Measurements from ENCODE around the gene NECTIN1. TPM values are rescaled to one million over a fixed set of nuclear protein-coding genes. Genes with fewer than 3 reads are reported as not detected.

NECTIN1 gene
- total RNA-seq, 1 experiment from 2014 or later = 61.7 TPM

GRCh38 chr11:119716582-119717498, 12.2 kb downstream of the NECTIN1 start:
- no peak overlapping the region for H3K4me3 ChIP-seq
- H3K4me1 ChIP-seq = peaks cover 72% of the 10 kb centered on the region
- peak overlapping the region; percentile 65 for H3K27ac ChIP-seq
- peaks cover 14% of the 10 kb centered on the region; the same call in 1 of the 2 replicates for H3K36me3 ChIP-seq
- no peaks in the 10 kb centered on the region for H3K9me3 ChIP-seq (replicated peaks)
- DNase-seq = no peak
- H3K27me3 ChIP-seq = no peaks in the 10 kb centered on the region

GRCh38 chr11:119714590-119714989, 14.4 kb downstream of the NECTIN1 start:
- no peak for DNase-seq
- no peaks in the 10 kb centered on the region for H3K27me3 ChIP-seq
- H3K4me1 ChIP-seq = peaks cover 56% of the 10 kb centered on the region
- no peak overlapping the region for H3K27ac ChIP-seq
- no peak overlapping the region for H3K4me3 ChIP-seq
- H3K9me3 ChIP-seq (replicated peaks) = no peaks in the 10 kb centered on the region
- H3K36me3 ChIP-seq = peaks cover 5% of the 10 kb centered on the region; the same call in 1 of the 2 replicates

- Histone ChIP-seq H3K36me3 (peaks cover 3% of the 10 kb centered on the region; the same call in 1 of the 2 replicates), H3K27me3 (no peaks in the 10 kb centered on the region), H3K4me1 (peaks cover 55% of the 10 kb centered on the region), H3K4me3 (no peak overlapping the region), H3K9me3 (replicated peaks) (no peaks in the 10 kb centered on the region), H3K27ac (no peak overlapping the region)
- no peak for DNase-seq
These were observed 14.8 kb downstream of the NECTIN1 start for GRCh38 chr11:119714189-119714588.

GRCh38 chr11:119713359-119714040, 15.5 kb downstream of the NECTIN1 start:
- Histone ChIP-seq H3K9me3 (replicated peaks) (no peaks in the 10 kb centered on the region), H3K4me3 (no peak overlapping the region), H3K27ac (no peak overlapping the region), H3K36me3 (no peaks in the 10 kb centered on the region; the same call in 1 of the 2 replicates), H3K27me3 (no peaks in the 10 kb centered on the region), H3K4me1 (peaks cover 51% of the 10 kb centered on the region)
- DNase-seq = no peak

- H3K9me3 ChIP-seq (replicated peaks) = no peaks in the 10 kb centered on the region
- no peak for DNase-seq
These were observed 16.3 kb downstream of the NECTIN1 start for GRCh38 chr11:119712459-119713358.

GRCh38 chr11:119712006-119712405, 17.0 kb downstream of the NECTIN1 start:
- Histone ChIP-seq H3K4me1 (peaks cover 36% of the 10 kb centered on the region), H3K27me3 (no peaks in the 10 kb centered on the region), H3K27ac (no peak overlapping the region), H3K9me3 (replicated peaks) (no peaks in the 10 kb centered on the region), H3K4me3 (no peak overlapping the region), H3K36me3 (no peaks in the 10 kb centered on the region; the same call in 1 of the 2 replicates)
- no peak for DNase-seq

More at GRCh38 chr11:119712459-119713358, 16.3 kb downstream of the NECTIN1 start:
- Histone ChIP-seq H3K27me3 (no peaks in the 10 kb centered on the region), H3K4me3 (no peak overlapping the region), H3K4me1 (peaks cover 43% of the 10 kb centered on the region), H3K36me3 (no peaks in the 10 kb centered on the region; the same call in 1 of the 2 replicates), H3K27ac (no peak overlapping the region)

- DNase-seq = no peak
- H3K4me1 ChIP-seq = peaks cover 31% of the 10 kb centered on the region
- no peaks in the 10 kb centered on the region for H3K27me3 ChIP-seq
- no peaks in the 10 kb centered on the region; the same call in 1 of the 2 replicates for H3K36me3 ChIP-seq
- no peak overlapping the region for H3K27ac ChIP-seq
- H3K9me3 ChIP-seq (replicated peaks) = no peaks in the 10 kb centered on the region
- no peak overlapping the region for H3K4me3 ChIP-seq
These were observed 17.5 kb downstream of the NECTIN1 start for GRCh38 chr11:119711476-119711875.

GRCh38 chr11:119710417-119710816, 18.6 kb downstream of the NECTIN1 start:
- peaks cover 27% of the 10 kb centered on the region for H3K4me1 ChIP-seq
- H3K9me3 ChIP-seq (replicated peaks) = no peaks in the 10 kb centered on the region
- no peak for DNase-seq
- H3K27me3 ChIP-seq = no peaks in the 10 kb centered on the region
- H3K27ac ChIP-seq = no peak overlapping the region
- H3K4me3 ChIP-seq = no peak overlapping the region
- no peaks in the 10 kb centered on the region; the same call in 1 of the 2 replicates for H3K36me3 ChIP-seq

- peaks cover 24% of the 10 kb centered on the region for H3K4me1 ChIP-seq
- peaks cover 3% of the 10 kb centered on the region; the same call in 1 of the 2 replicates for H3K36me3 ChIP-seq
- H3K4me3 ChIP-seq = no peak overlapping the region
- H3K27ac ChIP-seq = no peak overlapping the region
- DNase-seq = peak; percentile 88 to 94
- H3K9me3 ChIP-seq (replicated peaks) = no peaks in the 10 kb centered on the region
- H3K27me3 ChIP-seq = no peaks in the 10 kb centered on the region
These were observed 19.2 kb downstream of the NECTIN1 start for GRCh38 chr11:119709638-119710346.

GRCh38 chr11:119709171-119709570, 19.8 kb downstream of the NECTIN1 start:
- Histone ChIP-seq H3K36me3 (peaks cover 3% of the 10 kb centered on the region; the same call in 1 of the 2 replicates), H3K4me3 (no peak overlapping the region), H3K4me1 (peaks cover 21% of the 10 kb centered on the region), H3K27me3 (no peaks in the 10 kb centered on the region), H3K27ac (no peak overlapping the region), H3K9me3 (replicated peaks) (no peaks in the 10 kb centered on the region)
- no peak for DNase-seq

GRCh38 chr11:119708384-119708783, 20.6 kb downstream of the NECTIN1 start:
- H3K27me3 ChIP-seq = no peaks in the 10 kb centered on the region
- peaks cover 15% of the 10 kb centered on the region for H3K4me1 ChIP-seq
- H3K4me3 ChIP-seq = no peak overlapping the region
- H3K36me3 ChIP-seq = peaks cover 3% of the 10 kb centered on the region; the same call in 1 of the 2 replicates
- H3K9me3 ChIP-seq (replicated peaks) = no peaks in the 10 kb centered on the region
- no peak overlapping the region for H3K27ac ChIP-seq
- no peak for DNase-seq

GRCh38 chr11:119706887-119707286, 22.1 kb downstream of the NECTIN1 start:
- DNase-seq = no peak
- Histone ChIP-seq H3K27ac (no peak overlapping the region), H3K4me1 (peaks cover 24% of the 10 kb centered on the region)

GRCh38 chr11:119706029-119706428, 23.0 kb downstream of the NECTIN1 start:
- Histone ChIP-seq H3K27me3 (no peaks in the 10 kb centered on the region), H3K4me1 (peaks cover 32% of the 10 kb centered on the region), H3K4me3 (no peak overlapping the region), H3K27ac (no peak overlapping the region), H3K9me3 (replicated peaks) (no peaks in the 10 kb centered on the region), H3K36me3 (peaks cover 3% of the 10 kb centered on the region; the same call in 1 of the 2 replicates)
- DNase-seq = no peak

More at GRCh38 chr11:119706887-119707286, 22.1 kb downstream of the NECTIN1 start:
- Histone ChIP-seq H3K36me3 (peaks cover 3% of the 10 kb centered on the region; the same call in 1 of the 2 replicates), H3K27me3 (no peaks in the 10 kb centered on the region), H3K9me3 (replicated peaks) (no peaks in the 10 kb centered on the region), H3K4me3 (no peak overlapping the region)
